CD4-positive, alpha-beta T cell (primary cell): Measurements from ENCODE around the gene DTNB. TPM values are rescaled to one million over a fixed set of nuclear protein-coding genes. Genes with fewer than 3 reads are reported as not detected.

Experiments used
- ATAC-seq: fragments of 200-7000 bp; cut with Tn5 transposase; one replicate; pipeline ENCODE4 v1.10.0; 2022; ENCODE audit warnings: mild to moderate bottlenecking; ENCODE audit not compliant: poor library complexity
- CTCF ChIA-PET: fragments of 350-600 bp; sonication (Branson Sonifier 250); formaldehyde crosslinking; loops from one replicate; lab custom pipeline; 2021; ENCODE audit warnings: antibody characterized with exemption, inconsistent platforms; lab: Charles Lee
- POLR2A ChIA-PET: fragments of 350-600 bp; sonication (Branson Sonifier 250); formaldehyde crosslinking; loops from one replicate; lab custom pipeline; 2021; ENCODE audit warnings: antibody characterized with exemption, inconsistent platforms; lab: Charles Lee
- DNase-seq, 14 experiments: peaks; one replicate each; pipeline ENCODE4 v3.0.0-alpha.2; 2013 to 2020; ENCODE audit warnings: mixed read lengths in 2 of 14
- H3K27ac ChIP-seq, 2 donors: one replicate each; pipeline versions ENCODE4 v1.5.1 to v1.7.0; 2013; ENCODE audit warnings: low read length in 2 of 2, low read depth in 1 of 2, mild to moderate bottlenecking in 1 of 2
- H3K27me3 ChIP-seq, 2 experiments: 1 replicate in 1 of 2; 2 replicates in 1 of 2; pipeline versions ENCODE4 v1.6.1 to v1.7.0; 2013; ENCODE audit warnings: low read length in 2 of 2, control low read depth in 1 of 2, mild to moderate bottlenecking in 1 of 2, moderate library complexity in 1 of 2; ENCODE audit not compliant: insufficient read depth in 2 of 2, control insufficient read depth in 1 of 2
- H3K36me3 ChIP-seq: one replicate; pipeline ENCODE4 v1.6.1; 2013; ENCODE audit warnings: low read length, control low read depth; ENCODE audit not compliant: insufficient read depth
- H3K4me1 ChIP-seq: one replicate; pipeline ENCODE4 v1.6.1; 2013; ENCODE audit warnings: low read length, control low read depth; ENCODE audit not compliant: insufficient read depth
- H3K4me3 ChIP-seq: one replicate; pipeline ENCODE4 v1.5.1; 2013; ENCODE audit warnings: mild to moderate bottlenecking, low read length, moderate library complexity
- H3K9me3 ChIP-seq, 2 experiments: 1 replicate in 1 of 2; 2 replicates in 1 of 2; pipeline versions ENCODE4 v1.6.1 to v1.7.0; 2013; ENCODE audit warnings: low read length in 2 of 2, mild to moderate bottlenecking in 2 of 2, control low read depth in 1 of 2, moderate library complexity in 1 of 2; ENCODE audit not compliant: control insufficient read depth in 1 of 2, insufficient read depth in 1 of 2
- H3K27ac Mint-ChIP-seq: one replicate; pipeline ENCODE4 v1.8.0; 2020; ENCODE audit warnings: mixed read lengths
- H3K27me3 Mint-ChIP-seq: one replicate; pipeline ENCODE4 v1.8.0; 2021; ENCODE audit warnings: mixed read lengths
- H3K36me3 Mint-ChIP-seq: one replicate; pipeline ENCODE4 v1.8.0; 2021; ENCODE audit warnings: low read depth, mixed read lengths
- H3K4me1 Mint-ChIP-seq: one replicate; pipeline ENCODE4 v1.8.0; 2021; ENCODE audit warnings: low read depth, mixed read lengths
- H3K4me3 Mint-ChIP-seq: one replicate; pipeline ENCODE4 v1.8.0; 2020; ENCODE audit warnings: mild to moderate bottlenecking, mixed read lengths
- H3K9me3 Mint-ChIP-seq: one replicate; pipeline ENCODE4 v1.8.0; 2020; ENCODE audit warnings: mixed read lengths
- intact Hi-C, 2 experiments: fragments of 100-400 bp; cut with DNase I in 1 of 2; cut with micrococcal nuclease in 1 of 2; formaldehyde crosslinking; loops; one replicate each; pipeline versions ENCODE4 v1.15.1 to v1.9.0; 2023 to 2025; cut with DNase I, micrococcal nuclease
- total RNA-seq, 174 experiments: library from RNA in 2 of 174; stranded (reverse) in 2 of 174; gene quantifications; one replicate each; pipeline ENCODE4 v1.2.3 and lab custom pipeline; 2021 to 2026
- TF ChIP-seq, protein P1 (sequence below): fragments of 200-600 bp; IDR thresholded peaks from one replicate; pipeline ENCODE4 v1.8.0; 2022; ENCODE audit warnings: antibody characterized with exemption, mild to moderate bottlenecking

DTNB gene
- total RNA-seq, 2 experiments from 2014 or later = 30.1 to 33.6 TPM

- H3K36me3 ChIP-seq = peaks cover 12% of the 10 kb centered on the region
- TF ChIP-seq, protein P1, sequence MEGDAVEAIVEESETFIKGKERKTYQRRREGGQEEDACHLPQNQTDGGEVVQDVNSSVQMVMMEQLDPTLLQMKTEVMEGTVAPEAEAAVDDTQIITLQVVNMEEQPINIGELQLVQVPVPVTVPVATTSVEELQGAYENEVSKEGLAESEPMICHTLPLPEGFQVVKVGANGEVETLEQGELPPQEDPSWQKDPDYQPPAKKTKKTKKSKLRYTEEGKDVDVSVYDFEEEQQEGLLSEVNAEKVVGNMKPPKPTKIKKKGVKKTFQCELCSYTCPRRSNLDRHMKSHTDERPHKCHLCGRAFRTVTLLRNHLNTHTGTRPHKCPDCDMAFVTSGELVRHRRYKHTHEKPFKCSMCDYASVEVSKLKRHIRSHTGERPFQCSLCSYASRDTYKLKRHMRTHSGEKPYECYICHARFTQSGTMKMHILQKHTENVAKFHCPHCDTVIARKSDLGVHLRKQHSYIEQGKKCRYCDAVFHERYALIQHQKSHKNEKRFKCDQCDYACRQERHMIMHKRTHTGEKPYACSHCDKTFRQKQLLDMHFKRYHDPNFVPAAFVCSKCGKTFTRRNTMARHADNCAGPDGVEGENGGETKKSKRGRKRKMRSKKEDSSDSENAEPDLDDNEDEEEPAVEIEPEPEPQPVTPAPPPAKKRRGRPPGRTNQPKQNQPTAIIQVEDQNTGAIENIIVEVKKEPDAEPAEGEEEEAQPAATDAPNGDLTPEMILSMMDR = no peak
- H3K27me3 ChIP-seq = no peaks in the 10 kb centered on the region
- peaks cover 29% of the 10 kb centered on the region for H3K36me3 Mint-ChIP-seq
- peaks cover 69% of the 10 kb centered on the region for H3K4me1 Mint-ChIP-seq
- DNase-seq (no peak), ATAC-seq (no peak)
- POLR2A ChIA-PET = interaction anchor here (1.1 to 2.5 kb wide), 3 partner anchors 8 to 22 kb away, joined by 3 to 10 read pairs (median 3); no protein-coding TSS in a partner anchor
- H3K27ac Mint-ChIP-seq = peak overlapping the region; percentile 46
- H3K4me3 ChIP-seq = no peak overlapping the region
- no peaks in the 10 kb centered on the region for H3K27me3 Mint-ChIP-seq
- no peak overlapping the region for H3K4me3 Mint-ChIP-seq
- intact Hi-C loops = loop anchor here in 1 of 2 experiments (10.0 kb wide), 1 partner anchor 57 kb away; no protein-coding TSS in a partner anchor
- no peaks in the 10 kb centered on the region for H3K9me3 Mint-ChIP-seq
- peaks cover 2 to 17% of the 10 kb centered on the region in 2 experiments for H3K9me3 ChIP-seq
- CTCF ChIA-PET = no interaction called here
- H3K4me1 ChIP-seq = peaks cover 67% of the 10 kb centered on the region
- H3K27ac ChIP-seq = no peak overlapping the region
Observed at GRCh38 chr2:25331686-25332365, 341.6 kb downstream of the DTNB start.

DNA sequence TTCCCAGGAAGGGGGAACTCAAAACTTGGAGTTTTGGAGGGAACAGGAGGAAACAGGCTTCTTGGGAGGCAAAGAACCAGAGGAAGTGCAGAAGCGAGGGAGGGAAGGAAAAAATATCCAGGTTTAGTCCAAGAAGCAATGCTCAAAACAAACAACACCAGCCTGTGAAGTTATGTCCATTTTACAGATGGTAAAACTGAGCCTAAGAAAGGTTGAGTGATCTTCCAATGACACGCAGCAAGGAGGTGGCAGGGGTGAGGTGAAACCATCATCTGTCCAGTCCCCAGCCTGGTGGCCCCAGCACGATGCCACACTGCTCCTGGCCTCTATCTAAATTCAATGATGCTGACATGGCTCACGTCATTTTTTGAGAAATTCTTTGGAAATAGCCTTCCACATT lies 342.4 kb downstream of the DTNB start:
- ChIA-PET POLR2A (interaction anchor here (1.1 kb wide), 1 partner anchor 17 kb away, joined by 3 read pairs; no protein-coding TSS in a partner anchor), CTCF (no interaction called here)
- H3K27me3 Mint-ChIP-seq = no peaks in the 10 kb centered on the region
- intact Hi-C loops = loop anchor here in 1 of 2 experiments (10.0 kb wide), 1 partner anchor 56 kb away; no protein-coding TSS in a partner anchor
- no peak for ATAC-seq
- peak overlapping the region; percentile 51 for H3K27ac Mint-ChIP-seq
- peaks cover 2% of the 10 kb centered on the region for H3K9me3 Mint-ChIP-seq
- peaks cover 58% of the 10 kb centered on the region for H3K4me1 ChIP-seq
- peaks cover 38% of the 10 kb centered on the region for H3K36me3 Mint-ChIP-seq
- TF ChIP-seq, protein P1 = no peak
- H3K4me3 Mint-ChIP-seq = no peak overlapping the region
- no peak overlapping the region for H3K4me3 ChIP-seq
- H3K36me3 ChIP-seq = peaks cover 12% of the 10 kb centered on the region
- H3K9me3 ChIP-seq = peaks cover 8 to 23% of the 10 kb centered on the region in 2 experiments
- peaks cover 62% of the 10 kb centered on the region for H3K4me1 Mint-ChIP-seq
- no peak for DNase-seq
- no peaks in the 10 kb centered on the region for H3K27me3 ChIP-seq
- H3K27ac ChIP-seq = no peak overlapping the region

DNA sequence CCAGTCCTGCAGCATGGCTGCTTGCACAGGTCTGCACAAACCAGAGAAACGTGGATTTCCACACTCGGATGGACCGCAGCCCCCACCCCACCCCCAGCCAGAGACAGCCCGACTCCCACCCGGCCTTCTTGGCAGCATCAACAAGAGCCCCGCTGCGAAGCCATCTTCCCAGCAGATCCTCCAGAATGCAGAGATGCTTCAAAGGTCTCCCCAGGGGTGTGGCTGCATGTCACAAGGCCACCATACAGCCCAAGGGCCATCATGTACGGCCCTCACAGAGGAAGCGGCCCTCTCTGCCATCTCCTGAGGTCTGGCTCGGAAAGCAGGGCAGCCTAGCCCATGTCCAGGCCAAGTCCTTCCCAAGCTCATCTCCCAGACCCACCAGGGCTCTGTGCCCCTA lies 343.1 kb downstream of the DTNB start:
- CTCF ChIA-PET = no interaction called here
- H3K4me3 ChIP-seq = no peak overlapping the region
- Mint-ChIP-seq H3K9me3 (peaks cover 2% of the 10 kb centered on the region), H3K27ac (no peak overlapping the region), H3K36me3 (peaks cover 44% of the 10 kb centered on the region), H3K4me3 (no peak overlapping the region), H3K4me1 (peaks cover 60% of the 10 kb centered on the region), H3K27me3 (no peaks in the 10 kb centered on the region)
- intact Hi-C loops = loop anchor here in 1 of 2 experiments (10.0 kb wide), 1 partner anchor 55 kb away; no protein-coding TSS in a partner anchor
- H3K9me3 ChIP-seq = peaks cover 8 to 23% of the 10 kb centered on the region in 2 experiments
- H3K27ac ChIP-seq = no peak overlapping the region
- no peak for DNase-seq
- H3K4me1 ChIP-seq = peaks cover 54% of the 10 kb centered on the region
- TF ChIP-seq, protein P1 = no peak
- H3K36me3 ChIP-seq = peaks cover 12% of the 10 kb centered on the region
- POLR2A ChIA-PET = interaction anchor here (1.1 kb wide), 1 partner anchor 16 kb away, joined by 3 read pairs; no protein-coding TSS in a partner anchor
- H3K27me3 ChIP-seq = no peaks in the 10 kb centered on the region
- no peak for ATAC-seq
